AG04450 (cell line): ENCODE measurements around the gene ABHD3. TPM values are rescaled to one million over a fixed set of nuclear protein-coding genes. Genes with fewer than 3 reads are reported as not detected.
"Not testable (repeated sequence)": the region's sequence is repeated elsewhere in the genome, so short reads cannot be mapped to it uniquely, and the experiment has no call there.

Experiments
- CTCF ChIA-PET: fragments of 300-600, 350-600 bp; formaldehyde crosslinking; extraction: SDS; loops from one replicate; lab custom pipeline; 2022; ENCODE audit warnings: antibody characterized with exemption, inconsistent platforms; lab: Charles Lee
- POLR2A ChIA-PET: fragments of 350-600 bp; formaldehyde crosslinking; extraction: SDS; loops from one replicate; lab custom pipeline; 2021; ENCODE audit warnings: antibody characterized with exemption, inconsistent platforms; lab: Yijun Ruan, JAX
- DNase-seq: peaks from one replicate; pipeline ENCODE4 v3.0.0-alpha.2; 2011; ENCODE audit warnings: low read depth, low spot score
- H3K27ac ChIP-seq: one replicate; pipeline ENCODE4 v1.5.1; 2012; ENCODE audit warnings: low read depth, low read length, control low read depth
- H3K27me3 ChIP-seq: one replicate; pipeline ENCODE4 v1.6.0; 2012; ENCODE audit warnings: low read length; ENCODE audit not compliant: control insufficient read depth, insufficient read depth
- H3K4me3 ChIP-seq: 2 replicates; pipeline ENCODE4 v1.5.1; 2011; ENCODE audit warnings: mild to moderate bottlenecking, low read depth, low read length, control low read depth
- H3K9me3 ChIP-seq: 2 replicates; pipeline ENCODE4 v1.5.1; 2012; ENCODE audit warnings: low read length; ENCODE audit not compliant: control insufficient read depth, insufficient read depth
- CTCF ChIP-seq: IDR thresholded peaks from 2 replicates; pipeline ENCODE4 v1.5.1; 2011; ENCODE audit warnings: low read depth, low read length, control low read depth, inconsistent platforms
- polyA plus RNA-seq: library from polyadenylated mRNA; depleted of rRNA; stranded (reverse); fragments of >200 nt; gene quantifications from 2 replicates; pipeline ENCODE4 v1.2.3, GENCODE V29; 2011

Gene ABHD3
- polyA plus RNA-seq, 1 experiment, result 5.7 TPM

- Histone ChIP-seq H3K27me3 (no peaks in the 10 kb centered on the region), H3K4me3 (no peak overlapping the region), H3K9me3 (peaks cover 6% of the 10 kb centered on the region), H3K27ac (no peak overlapping the region)
- ChIA-PET POLR2A (no interaction called here), CTCF (interaction anchor here (0.5 to 0.9 kb wide), 2 partner anchors 48 to 92 kb away, joined by 3 to 4 read pairs; partner anchors contain the start of gene ESCO1)
- TF ChIP-seq CTCF, result no peak
- no peak for DNase-seq
These were observed 11.3 kb downstream of the ABHD3 start for GRCh38 chr18:21693322-21693721.

GRCh38 chr18:21689736-21690135 lies 14.8 kb downstream of the ABHD3 start:
- CTCF ChIA-PET, result interaction anchor here (0.6 to 1.0 kb wide), 2 partner anchors 89 to 208 kb away, joined by 3 to 4 read pairs; no protein-coding TSS in a partner anchor
- DNase-seq, result no peak
- Histone ChIP-seq H3K27ac (no peak overlapping the region), H3K4me3 (no peak overlapping the region), H3K9me3 (peaks cover 6% of the 10 kb centered on the region), H3K27me3 (no peaks in the 10 kb centered on the region)
- TF ChIP-seq CTCF, result no peak
- POLR2A ChIA-PET, result interaction anchor here (0.9 kb wide), 1 partner anchor 15 kb away, joined by 3 read pairs; no protein-coding TSS in a partner anchor

DNA sequence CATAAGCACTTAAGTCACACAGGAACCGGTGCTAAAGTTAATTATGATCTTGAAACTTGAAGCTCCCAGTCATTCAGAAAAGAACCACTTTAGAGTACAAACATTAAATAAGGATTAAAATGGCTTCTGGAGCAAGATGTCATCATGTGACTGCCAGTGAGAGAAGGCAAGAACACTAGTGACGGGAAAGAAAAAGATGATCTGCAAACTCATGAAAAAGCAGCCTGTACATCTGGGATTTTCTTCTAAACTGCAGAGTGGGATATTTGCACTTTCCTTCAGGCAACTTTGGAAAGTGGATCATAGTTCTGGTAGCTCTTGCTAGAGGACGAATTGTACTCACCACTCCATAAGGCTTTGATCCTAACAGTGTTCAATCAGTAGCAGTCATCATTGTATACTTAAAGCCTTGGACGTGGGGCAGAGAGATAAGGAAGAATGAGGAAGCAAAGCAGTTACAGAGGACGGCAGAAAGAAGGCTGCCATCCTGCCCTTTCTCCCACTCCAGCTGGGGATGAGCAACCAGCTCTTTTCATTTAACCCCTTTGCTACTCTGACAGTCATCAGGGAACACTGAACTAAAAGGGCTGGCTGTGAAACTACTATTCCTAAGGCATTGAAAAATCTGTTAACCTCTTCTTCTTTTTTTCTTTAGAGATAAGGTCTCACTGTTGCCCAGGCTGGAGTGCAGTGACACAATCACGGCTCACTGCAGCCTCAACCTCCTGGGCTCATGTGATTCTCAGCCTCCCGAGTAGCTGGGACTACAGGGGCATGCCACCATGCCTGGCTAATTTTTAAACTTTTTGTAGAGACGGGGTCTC lies 18.1 kb downstream of the ABHD3 start:
- H3K9me3 ChIP-seq, result peaks cover 6% of the 10 kb centered on the region
- H3K27me3 ChIP-seq, result no peaks in the 10 kb centered on the region
- no peak for DNase-seq
- peak overlapping the region; percentile 31 for H3K27ac ChIP-seq
- no peak overlapping the region for H3K4me3 ChIP-seq
- ChIA-PET POLR2A (no interaction called here), CTCF (interaction anchor here (0.5 to 1.2 kb wide), 3 partner anchors 22 to 133 kb away, joined by 3 to 5 read pairs (median 3); no protein-coding TSS in a partner anchor)
- no peak for TF ChIP-seq CTCF

DNA sequence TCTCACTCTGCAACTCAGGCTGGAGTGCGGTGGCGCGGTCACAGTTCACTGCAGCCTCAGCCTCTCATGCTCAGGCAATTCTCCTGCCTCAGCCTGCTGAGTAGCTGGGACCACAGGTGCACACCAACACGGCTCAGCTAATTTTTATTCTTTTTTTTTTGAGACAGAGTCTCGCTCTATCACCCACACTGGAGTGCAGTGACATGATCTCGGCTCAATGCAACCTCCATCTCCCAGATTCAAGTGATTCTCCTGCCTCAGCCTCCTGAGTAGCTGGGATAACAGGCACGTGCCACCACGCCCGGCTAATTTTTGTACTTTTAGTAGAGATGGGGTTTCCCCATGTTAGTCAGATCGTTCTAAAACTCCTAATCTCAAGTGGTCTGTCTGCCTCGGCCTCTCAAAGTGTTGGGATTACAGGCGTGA lies 19.0 kb downstream of the ABHD3 start:
- H3K9me3 ChIP-seq, POLR2A ChIA-PET, CTCF ChIA-PET, H3K4me3 ChIP-seq, DNase-seq, H3K27me3 ChIP-seq, H3K27ac ChIP-seq: not testable (repeated sequence)

DNA sequence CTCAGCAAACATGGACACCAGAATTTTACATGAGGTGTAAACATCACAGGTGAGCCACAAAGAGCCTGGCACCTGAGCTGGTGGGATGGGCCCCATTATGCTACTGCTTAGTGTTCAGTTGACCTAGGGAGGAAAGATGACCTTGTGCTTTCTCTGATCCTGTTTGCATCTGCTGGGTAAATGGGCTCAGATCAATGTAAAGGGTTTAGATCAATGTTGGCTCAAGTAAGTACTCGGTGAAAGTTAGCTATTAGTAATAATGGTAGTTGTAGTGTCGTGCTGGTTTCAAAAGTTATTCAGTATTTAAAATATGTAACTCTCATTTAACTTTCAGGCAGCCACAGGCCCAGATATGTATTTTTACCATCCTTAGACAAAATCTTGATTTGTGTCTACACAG lies 19.8 kb downstream of the ABHD3 start:
- Histone ChIP-seq H3K27ac (no peak overlapping the region), H3K27me3 (no peaks in the 10 kb centered on the region), H3K9me3 (no peaks in the 10 kb centered on the region; the same call in 1 of the 2 replicates), H3K4me3 (no peak overlapping the region)
- ChIA-PET CTCF (no interaction called here), POLR2A (no interaction called here)
- no peak for TF ChIP-seq CTCF
- DNase-seq, result no peak
